PFSK-1 (cell line): ENCODE measurements around the gene LRRC43.

Source experiments
- FOXP2 ChIP-seq: optimal IDR thresholded peaks from 2 replicates; pipeline ENCODE3; 2011; ENCODE audit warnings: borderline replicate concordance, control low read depth, inconsistent platforms; ENCODE audit not compliant: insufficient read depth; ENCODE audit errors: extremely low read length, extremely low read depth
- POLR2AphosphoS5 ChIP-seq: IDR thresholded peaks from 2 replicates; pipeline ENCODE4 v1.6.1; 2012; ENCODE audit warnings: low read depth, mild to moderate bottlenecking, control low read depth, low read length, moderate library complexity
- TAF1 ChIP-seq: IDR thresholded peaks from 2 replicates; pipeline ENCODE4 v1.6.1; 2012; ENCODE audit warnings: low read length, control low read depth, borderline replicate concordance; ENCODE audit not compliant: insufficient read depth
- TF ChIP-seq, protein P1 (sequence below), 2 experiments: IDR thresholded peaks; 2 replicates each; pipeline versions ENCODE4 v1.6.1 to v1.8.0; 2011 to 2012; ENCODE audit warnings: low read depth in 2 of 2, low read length in 2 of 2, control low read depth in 1 of 2, inconsistent platforms in 1 of 2, mild to moderate bottlenecking in 1 of 2, moderate library complexity in 1 of 2; ENCODE audit not compliant: insufficient read depth in 1 of 2

GRCh38 chr12:122139266-122139665 lies 43.7 kb upstream of the LRRC43 start:
- TF ChIP-seq TAF1 (no peak), POLR2AphosphoS5 (no peak), FOXP2 (no peak)
- TF ChIP-seq, protein P1, sequence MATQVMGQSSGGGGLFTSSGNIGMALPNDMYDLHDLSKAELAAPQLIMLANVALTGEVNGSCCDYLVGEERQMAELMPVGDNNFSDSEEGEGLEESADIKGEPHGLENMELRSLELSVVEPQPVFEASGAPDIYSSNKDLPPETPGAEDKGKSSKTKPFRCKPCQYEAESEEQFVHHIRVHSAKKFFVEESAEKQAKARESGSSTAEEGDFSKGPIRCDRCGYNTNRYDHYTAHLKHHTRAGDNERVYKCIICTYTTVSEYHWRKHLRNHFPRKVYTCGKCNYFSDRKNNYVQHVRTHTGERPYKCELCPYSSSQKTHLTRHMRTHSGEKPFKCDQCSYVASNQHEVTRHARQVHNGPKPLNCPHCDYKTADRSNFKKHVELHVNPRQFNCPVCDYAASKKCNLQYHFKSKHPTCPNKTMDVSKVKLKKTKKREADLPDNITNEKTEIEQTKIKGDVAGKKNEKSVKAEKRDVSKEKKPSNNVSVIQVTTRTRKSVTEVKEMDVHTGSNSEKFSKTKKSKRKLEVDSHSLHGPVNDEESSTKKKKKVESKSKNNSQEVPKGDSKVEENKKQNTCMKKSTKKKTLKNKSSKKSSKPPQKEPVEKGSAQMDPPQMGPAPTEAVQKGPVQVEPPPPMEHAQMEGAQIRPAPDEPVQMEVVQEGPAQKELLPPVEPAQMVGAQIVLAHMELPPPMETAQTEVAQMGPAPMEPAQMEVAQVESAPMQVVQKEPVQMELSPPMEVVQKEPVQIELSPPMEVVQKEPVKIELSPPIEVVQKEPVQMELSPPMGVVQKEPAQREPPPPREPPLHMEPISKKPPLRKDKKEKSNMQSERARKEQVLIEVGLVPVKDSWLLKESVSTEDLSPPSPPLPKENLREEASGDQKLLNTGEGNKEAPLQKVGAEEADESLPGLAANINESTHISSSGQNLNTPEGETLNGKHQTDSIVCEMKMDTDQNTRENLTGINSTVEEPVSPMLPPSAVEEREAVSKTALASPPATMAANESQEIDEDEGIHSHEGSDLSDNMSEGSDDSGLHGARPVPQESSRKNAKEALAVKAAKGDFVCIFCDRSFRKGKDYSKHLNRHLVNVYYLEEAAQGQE (IDR thresholded peaks at IDR 0.05; ENCODE audit: insufficient read depth in 1 of 2, low read depth in 2 of 2, low read length in 2 of 2), result no peak
